HFFc6 (cell line): ENCODE measurements around the gene UBQLN1. TPM values are rescaled to one million over a fixed set of nuclear protein-coding genes. Genes with fewer than 3 reads are reported as not detected.

Source experiments
- DNase-seq: peaks from one replicate; pipeline ENCODE4 v3.0.0-alpha.2; 2018
- H3K27ac Mint-ChIP-seq: 2 replicates; pipeline ENCODE4 v1.8.0; 2020; ENCODE audit warnings: mild to moderate bottlenecking, mixed read lengths
- H3K27me3 Mint-ChIP-seq: 2 replicates; pipeline ENCODE4 v1.8.0; 2021; ENCODE audit warnings: mild to moderate bottlenecking, moderate library complexity, mixed read lengths; ENCODE audit not compliant: insufficient read depth
- H3K36me3 Mint-ChIP-seq: 2 replicates; pipeline ENCODE4 v1.8.0; 2021; ENCODE audit warnings: low read depth, mixed read lengths
- H3K4me1 Mint-ChIP-seq: 2 replicates; pipeline ENCODE4 v1.8.0; 2020; ENCODE audit warnings: low read depth, mixed read lengths
- H3K4me3 Mint-ChIP-seq: 2 replicates; pipeline ENCODE4 v1.8.0; 2020; ENCODE audit warnings: mild to moderate bottlenecking, moderate library complexity, mixed read lengths
- H3K9me3 Mint-ChIP-seq: 2 replicates; pipeline ENCODE4 v1.8.0; 2020; ENCODE audit warnings: mild to moderate bottlenecking, mixed read lengths
- CTCF ChIP-seq: fragments of 200-600 bp; sonication (generic); IDR thresholded peaks from 2 replicates; pipeline ENCODE4 v1.5.0; 2021; ENCODE audit warnings: antibody characterized with exemption, mild to moderate bottlenecking
- total RNA-seq, 6 experiments: library from RNA; stranded (reverse); fragmentation: NEBNext Ultra II Directional; extraction: Animal tissue kit (Norgen Biotek cat#: 25700); gene quantifications; 2 replicates in 1 of 6; 3 replicates in 5 of 6; pipeline ENCODE4 v1.2.3, GENCODE V29; 2021

Gene UBQLN1
- total RNA-seq, 6 experiments from 2014 or later: 107 to 138 (median 126) TPM

- Mint-ChIP-seq H3K4me3 (no peak overlapping the region), H3K9me3 (no peaks in the 10 kb centered on the region), H3K4me1 (no peaks in the 10 kb centered on the region), H3K27ac (no peak overlapping the region), H3K27me3 (peaks cover 1% of the 10 kb centered on the region; the same call in 1 of the 2 replicates), H3K36me3 (peaks cover 40% of the 10 kb centered on the region)
- TF ChIP-seq CTCF: no peak
- no peak for DNase-seq
Measured at GRCh38 chr9:83656032-83656680, 51.6 kb downstream of the UBQLN1 start.

GRCh38 chr9:83655433-83655832 lies 52.3 kb downstream of the UBQLN1 start:
- Mint-ChIP-seq H3K36me3 (peaks cover 40% of the 10 kb centered on the region), H3K9me3 (no peaks in the 10 kb centered on the region), H3K4me1 (no peaks in the 10 kb centered on the region), H3K27ac (no peak overlapping the region), H3K4me3 (no peak overlapping the region), H3K27me3 (peaks cover 1% of the 10 kb centered on the region; the same call in 1 of the 2 replicates)
- DNase-seq: no peak
- no peak for TF ChIP-seq CTCF

GRCh38 chr9:83652433-83652832 lies 55.3 kb downstream of the UBQLN1 start:
- H3K4me3 Mint-ChIP-seq: no peak overlapping the region
- H3K9me3 Mint-ChIP-seq: no peaks in the 10 kb centered on the region
- DNase-seq: no peak
- H3K36me3 Mint-ChIP-seq: peaks cover 31% of the 10 kb centered on the region
- H3K27ac Mint-ChIP-seq: no peak overlapping the region
- no peaks in the 10 kb centered on the region for H3K4me1 Mint-ChIP-seq
- peaks cover 1% of the 10 kb centered on the region; the same call in 1 of the 2 replicates for H3K27me3 Mint-ChIP-seq
- TF ChIP-seq CTCF: no peak

DNA sequence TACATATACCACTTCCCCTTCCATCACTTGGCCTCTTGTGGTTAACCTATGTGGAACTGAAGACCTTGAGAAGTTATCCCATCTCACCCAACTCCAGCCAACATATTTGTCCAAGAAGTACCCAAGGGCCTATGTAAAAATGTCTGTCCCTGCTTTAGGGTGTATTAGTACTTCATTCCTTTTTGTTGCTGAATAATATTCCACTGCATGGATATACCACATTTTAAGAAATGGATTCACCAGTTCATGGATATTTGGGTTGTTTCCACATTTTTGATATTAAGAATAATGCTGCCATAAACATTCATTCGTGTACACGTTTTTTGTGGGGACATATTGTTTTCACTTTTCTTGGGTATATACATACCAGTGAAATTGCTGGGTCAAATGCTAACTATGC lies 56.2 kb downstream of the UBQLN1 start:
- TF ChIP-seq CTCF: no peak
- Mint-ChIP-seq H3K4me3 (no peak overlapping the region), H3K27me3 (peaks cover 1% of the 10 kb centered on the region; the same call in 1 of the 2 replicates), H3K36me3 (peaks cover 31% of the 10 kb centered on the region), H3K9me3 (no peaks in the 10 kb centered on the region), H3K4me1 (no peaks in the 10 kb centered on the region), H3K27ac (no peak overlapping the region)
- DNase-seq: no peak

DNA sequence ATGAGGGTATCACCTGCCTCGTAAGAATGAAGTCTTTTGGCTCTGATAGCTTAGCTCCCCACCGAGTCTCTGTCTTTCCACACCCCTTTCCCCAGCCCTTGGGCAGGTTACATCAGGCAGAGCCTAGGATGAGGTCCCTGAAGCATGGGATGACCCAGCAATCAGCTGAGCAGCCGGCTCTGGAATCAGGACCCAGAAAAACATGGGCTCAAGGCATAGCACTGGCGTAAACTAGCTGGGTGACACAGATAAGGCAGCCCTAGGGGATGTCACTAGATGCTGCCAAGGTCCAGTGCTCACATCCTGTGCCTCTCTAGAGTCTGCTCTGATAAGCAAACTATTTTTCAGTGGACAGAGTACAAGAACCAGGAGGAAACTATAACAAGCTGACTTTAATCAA lies 58.2 kb downstream of the UBQLN1 start:
- no peak for TF ChIP-seq CTCF
- DNase-seq: no peak
- Mint-ChIP-seq H3K4me3 (no peak overlapping the region), H3K36me3 (peaks cover 25% of the 10 kb centered on the region), H3K9me3 (no peaks in the 10 kb centered on the region), H3K27ac (no peak overlapping the region), H3K4me1 (no peaks in the 10 kb centered on the region), H3K27me3 (0 out of 2 replicates have a peak, but pooled peaks cover 1% of the 10 kb centered on the region)
